GM19238 (cell line): ENCODE results near the gene RAPGEF2.
"Not testable (repeated sequence)": the region's sequence is repeated elsewhere in the genome, so short reads cannot be mapped to it uniquely, and the experiment has no call there.

Experiments used
- DNase-seq: peaks from one replicate; pipeline ENCODE4 v3.0.0; 2011; ENCODE audit warnings: low spot score; ENCODE audit not compliant: insufficient read length

The RAPGEF2 gene

GRCh38 chr4:159303435-159303834, 200.6 kb downstream of the RAPGEF2 start:
- DNase-seq, result no peak

- DNase-seq, result no peak
Measured at GRCh38 chr4:159305129-159305528, 202.2 kb downstream of the RAPGEF2 start.

- no peak for DNase-seq
Measured at GRCh38 chr4:159307929-159308328, 205.1 kb downstream of the RAPGEF2 start.

- no peak for DNase-seq
Measured at GRCh38 chr4:159308566-159309340, 205.9 kb downstream of the RAPGEF2 start.

- no peak for DNase-seq
Measured at GRCh38 chr4:159312236-159312635, 209.4 kb downstream of the RAPGEF2 start.

GRCh38 chr4:159315879-159316278, 213.0 kb downstream of the RAPGEF2 start:
- not testable (repeated sequence) for DNase-seq

- DNase-seq, result no peak
Measured at GRCh38 chr4:159317203-159317602, 214.3 kb downstream of the RAPGEF2 start.

- DNase-seq, result no peak
Measured at GRCh38 chr4:159319027-159319426, 216.1 kb downstream of the RAPGEF2 start.

- DNase-seq, result no peak
Measured at GRCh38 chr4:159326480-159326879, 223.6 kb downstream of the RAPGEF2 start.

- no peak for DNase-seq
Measured at GRCh38 chr4:159328766-159329165, 225.9 kb downstream of the RAPGEF2 start.

GRCh38 chr4:159334461-159334860, 231.6 kb downstream of the RAPGEF2 start:
- no peak for DNase-seq

- DNase-seq, result no peak
Measured at GRCh38 chr4:159337041-159337440, 234.2 kb downstream of the RAPGEF2 start.

- no peak for DNase-seq
Measured at GRCh38 chr4:159341522-159341921, 238.6 kb downstream of the RAPGEF2 start.

- no peak for DNase-seq
Measured at GRCh38 chr4:159342374-159342773, 239.5 kb downstream of the RAPGEF2 start.

GRCh38 chr4:159343116-159343515, 240.2 kb downstream of the RAPGEF2 start:
- DNase-seq, result no peak

- no peak for DNase-seq
Measured at GRCh38 chr4:159344877-159345276, 242.0 kb downstream of the RAPGEF2 start.

- no peak for DNase-seq
Measured at GRCh38 chr4:159346681-159347080, 243.8 kb downstream of the RAPGEF2 start.

- no peak for DNase-seq
Measured at GRCh38 chr4:159347813-159348212, 244.9 kb downstream of the RAPGEF2 start.

GRCh38 chr4:159349332-159349731, 246.5 kb downstream of the RAPGEF2 start:
- DNase-seq, result no peak

GRCh38 chr4:159352609-159353008, 249.7 kb downstream of the RAPGEF2 start:
- DNase-seq, result no peak

GRCh38 chr4:159353422-159354116, 250.7 kb downstream of the RAPGEF2 start:
- DNase-seq, result no peak

- DNase-seq, result no peak
Measured at GRCh38 chr4:159355466-159355865, 252.6 kb downstream of the RAPGEF2 start.

GRCh38 chr4:159357350-159357749, 254.5 kb downstream of the RAPGEF2 start:
- no peak for DNase-seq
